WTC11 (cell line): ENCODE results near the gene FAM107B.

Experiments used
- ETV6 ChIP-seq: sonication (generic); formaldehyde crosslinking; IDR thresholded peaks from 2 replicates; pipeline ENCODE4 v1.8.1; 2022; ENCODE audit warnings: mild to moderate bottlenecking, missing genetic modification reagents
- TF ChIP-seq, protein P1 (sequence below): fragments of 200-600 bp; IDR thresholded peaks from 2 replicates; pipeline ENCODE4 v1.8.0; 2022; ENCODE audit warnings: antibody characterized with exemption
- TF ChIP-seq, protein P2 (sequence below): sonication (generic); formaldehyde crosslinking; IDR thresholded peaks from 2 replicates; pipeline ENCODE4 v1.8.1; 2022; ENCODE audit warnings: low read depth, missing genetic modification reagents, borderline replicate concordance

DNA sequence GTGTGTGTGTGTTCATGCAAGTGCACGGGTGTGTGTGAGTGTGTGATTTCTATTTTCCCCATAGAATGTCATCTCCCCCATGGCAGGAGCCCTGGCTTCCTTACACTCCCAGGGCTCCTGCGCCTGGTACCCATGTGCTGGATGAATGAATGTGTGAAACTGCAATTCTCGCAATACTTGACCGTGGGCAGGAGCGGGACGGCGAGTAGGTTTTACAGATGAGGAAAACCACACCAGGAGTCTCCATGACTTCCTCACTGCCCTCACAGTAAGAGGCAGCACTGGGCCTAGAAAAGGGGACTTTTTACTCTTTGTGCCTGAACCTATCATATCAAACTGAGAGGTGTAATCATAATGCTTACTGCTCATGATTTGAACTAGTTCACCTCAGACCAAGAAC, 276.4 kb downstream of the FAM107B start:
- TF ChIP-seq, protein P1, sequence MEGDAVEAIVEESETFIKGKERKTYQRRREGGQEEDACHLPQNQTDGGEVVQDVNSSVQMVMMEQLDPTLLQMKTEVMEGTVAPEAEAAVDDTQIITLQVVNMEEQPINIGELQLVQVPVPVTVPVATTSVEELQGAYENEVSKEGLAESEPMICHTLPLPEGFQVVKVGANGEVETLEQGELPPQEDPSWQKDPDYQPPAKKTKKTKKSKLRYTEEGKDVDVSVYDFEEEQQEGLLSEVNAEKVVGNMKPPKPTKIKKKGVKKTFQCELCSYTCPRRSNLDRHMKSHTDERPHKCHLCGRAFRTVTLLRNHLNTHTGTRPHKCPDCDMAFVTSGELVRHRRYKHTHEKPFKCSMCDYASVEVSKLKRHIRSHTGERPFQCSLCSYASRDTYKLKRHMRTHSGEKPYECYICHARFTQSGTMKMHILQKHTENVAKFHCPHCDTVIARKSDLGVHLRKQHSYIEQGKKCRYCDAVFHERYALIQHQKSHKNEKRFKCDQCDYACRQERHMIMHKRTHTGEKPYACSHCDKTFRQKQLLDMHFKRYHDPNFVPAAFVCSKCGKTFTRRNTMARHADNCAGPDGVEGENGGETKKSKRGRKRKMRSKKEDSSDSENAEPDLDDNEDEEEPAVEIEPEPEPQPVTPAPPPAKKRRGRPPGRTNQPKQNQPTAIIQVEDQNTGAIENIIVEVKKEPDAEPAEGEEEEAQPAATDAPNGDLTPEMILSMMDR, result no peak
- TF ChIP-seq, protein P2, sequence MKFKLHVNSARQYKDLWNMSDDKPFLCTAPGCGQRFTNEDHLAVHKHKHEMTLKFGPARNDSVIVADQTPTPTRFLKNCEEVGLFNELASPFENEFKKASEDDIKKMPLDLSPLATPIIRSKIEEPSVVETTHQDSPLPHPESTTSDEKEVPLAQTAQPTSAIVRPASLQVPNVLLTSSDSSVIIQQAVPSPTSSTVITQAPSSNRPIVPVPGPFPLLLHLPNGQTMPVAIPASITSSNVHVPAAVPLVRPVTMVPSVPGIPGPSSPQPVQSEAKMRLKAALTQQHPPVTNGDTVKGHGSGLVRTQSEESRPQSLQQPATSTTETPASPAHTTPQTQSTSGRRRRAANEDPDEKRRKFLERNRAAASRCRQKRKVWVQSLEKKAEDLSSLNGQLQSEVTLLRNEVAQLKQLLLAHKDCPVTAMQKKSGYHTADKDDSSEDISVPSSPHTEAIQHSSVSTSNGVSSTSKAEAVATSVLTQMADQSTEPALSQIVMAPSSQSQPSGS, result no peak
- no peak for TF ChIP-seq ETV6 (CRISPR knock-in tag)
